ENCODE data around the gene CCDC171.

Gene CCDC171

DNA sequence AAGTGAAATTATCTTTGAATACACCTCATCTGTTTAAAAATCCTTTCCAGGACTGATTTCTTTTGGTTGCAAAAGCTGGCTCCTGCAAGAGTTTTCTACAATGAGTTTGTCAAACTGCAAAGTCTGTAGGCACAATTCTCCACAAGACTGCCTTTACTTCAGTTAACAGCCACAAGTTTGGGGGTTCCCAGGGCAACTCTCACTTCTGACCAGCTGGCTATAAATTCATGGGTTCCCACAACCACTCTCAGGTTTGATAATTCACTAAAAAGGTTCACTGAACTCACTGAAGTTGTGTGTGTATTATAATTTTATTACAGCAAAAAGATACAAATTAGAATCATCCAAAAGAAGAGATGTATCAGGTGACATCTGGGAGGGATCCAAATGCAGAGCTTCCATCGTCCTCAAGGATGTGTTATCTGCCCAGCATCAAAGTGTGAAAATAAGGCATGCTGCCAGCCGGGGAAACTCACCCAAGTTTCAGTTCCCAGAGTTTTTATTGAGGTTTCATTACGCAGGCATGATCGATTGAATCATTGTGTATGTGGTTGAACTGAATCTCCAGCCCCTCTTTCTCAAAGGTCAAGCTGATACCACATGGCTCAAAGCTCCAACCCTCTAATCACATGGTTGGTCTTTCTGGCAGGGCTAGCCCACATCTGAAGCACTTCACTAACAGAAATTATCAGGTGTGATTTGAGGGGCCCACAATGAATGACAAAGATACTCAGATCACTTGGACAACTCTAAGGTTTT is 23.1 kb upstream of the CCDC171 start:
- Histone ChIP-seq H3K9ac (ENCODE audit: low read length) (no peak overlapping the region), H3K36me3 (ENCODE audit: insufficient read depth, low read length) (no peaks in the 10 kb centered on the region), H3K79me2 (ENCODE audit: insufficient read depth, low read length) (no peaks in the 10 kb centered on the region), H4K20me1 (ENCODE audit: insufficient read depth, low read length) (no peaks in the 10 kb centered on the region), H3K27ac (ENCODE audit: low read depth, low read length, poor library complexity, severe bottlenecking) (no peak overlapping the region), H3K9me2 (ENCODE audit: low read depth, low read length) (no peaks in the 10 kb centered on the region), H3K4me2 (ENCODE audit: low read length) (no peak overlapping the region), H3K9me3 (ENCODE audit: low read length) (0 out of 2 replicates have a peak, but pooled peaks cover 2% of the 10 kb centered on the region), H3K4me1 (ENCODE audit: insufficient read depth, low read length, severe bottlenecking) (no peaks in the 10 kb centered on the region), H3F3A (ENCODE audit: insufficient read depth, low read length) (no peaks in the 10 kb centered on the region), H3K4me3 (ENCODE audit: low read depth, low read length, poor library complexity, severe bottlenecking) (no peak overlapping the region), H3K27me3 (ENCODE audit: insufficient read depth, low read length) (no peaks in the 10 kb centered on the region), H2AFZ (ENCODE audit: low read length) (no peak overlapping the region)
- TF ChIP-seq, protein P1, sequence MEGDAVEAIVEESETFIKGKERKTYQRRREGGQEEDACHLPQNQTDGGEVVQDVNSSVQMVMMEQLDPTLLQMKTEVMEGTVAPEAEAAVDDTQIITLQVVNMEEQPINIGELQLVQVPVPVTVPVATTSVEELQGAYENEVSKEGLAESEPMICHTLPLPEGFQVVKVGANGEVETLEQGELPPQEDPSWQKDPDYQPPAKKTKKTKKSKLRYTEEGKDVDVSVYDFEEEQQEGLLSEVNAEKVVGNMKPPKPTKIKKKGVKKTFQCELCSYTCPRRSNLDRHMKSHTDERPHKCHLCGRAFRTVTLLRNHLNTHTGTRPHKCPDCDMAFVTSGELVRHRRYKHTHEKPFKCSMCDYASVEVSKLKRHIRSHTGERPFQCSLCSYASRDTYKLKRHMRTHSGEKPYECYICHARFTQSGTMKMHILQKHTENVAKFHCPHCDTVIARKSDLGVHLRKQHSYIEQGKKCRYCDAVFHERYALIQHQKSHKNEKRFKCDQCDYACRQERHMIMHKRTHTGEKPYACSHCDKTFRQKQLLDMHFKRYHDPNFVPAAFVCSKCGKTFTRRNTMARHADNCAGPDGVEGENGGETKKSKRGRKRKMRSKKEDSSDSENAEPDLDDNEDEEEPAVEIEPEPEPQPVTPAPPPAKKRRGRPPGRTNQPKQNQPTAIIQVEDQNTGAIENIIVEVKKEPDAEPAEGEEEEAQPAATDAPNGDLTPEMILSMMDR (IDR thresholded peaks at IDR 0.05; ENCODE audit: low read length) = no peak
- no peak for TF ChIP-seq EZH2 (IDR thresholded peaks at IDR 0.05; ENCODE audit: borderline replicate concordance, low read length)

DNA sequence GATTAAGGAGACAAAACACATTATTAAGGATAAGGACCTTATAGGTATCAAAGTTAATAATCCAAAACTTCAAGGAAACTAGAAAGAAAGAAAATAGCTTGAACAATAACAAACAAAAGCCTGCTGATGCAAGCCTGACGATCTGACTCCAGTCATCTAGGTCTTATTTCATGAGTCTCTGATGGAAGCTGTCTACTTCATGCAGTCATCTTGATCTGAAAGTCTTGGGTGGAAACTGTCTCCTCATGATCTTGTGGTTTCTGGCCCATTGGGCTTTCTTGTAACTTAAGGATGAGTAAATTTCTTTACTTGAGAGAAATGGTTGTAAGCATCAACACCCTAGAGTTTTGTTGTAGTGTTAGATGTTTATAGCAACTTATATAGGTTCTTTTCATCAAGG is 21.5 kb upstream of the CCDC171 start:
- no peaks in the 10 kb centered on the region for H3K27me3 ChIP-seq (ENCODE audit: insufficient read depth, low read length)
- no peaks in the 10 kb centered on the region for H3F3A ChIP-seq (ENCODE audit: insufficient read depth, low read length)
- no peak for TF ChIP-seq EZH2 (IDR thresholded peaks at IDR 0.05; ENCODE audit: borderline replicate concordance, low read length)
- TF ChIP-seq, protein P1 (IDR thresholded peaks at IDR 0.05; ENCODE audit: low read length) = no peak
- H3K9ac ChIP-seq (ENCODE audit: low read length) = no peak overlapping the region
- 0 out of 2 replicates have a peak, but pooled peaks cover 2% of the 10 kb centered on the region for H3K9me3 ChIP-seq (ENCODE audit: low read length)
- no peaks in the 10 kb centered on the region for H3K36me3 ChIP-seq (ENCODE audit: insufficient read depth, low read length)
- H2AFZ ChIP-seq (ENCODE audit: low read length) = no peak overlapping the region
- H3K9me2 ChIP-seq (ENCODE audit: low read depth, low read length) = no peaks in the 10 kb centered on the region
- H3K4me2 ChIP-seq (ENCODE audit: low read length) = no peak overlapping the region
- no peaks in the 10 kb centered on the region for H4K20me1 ChIP-seq (ENCODE audit: insufficient read depth, low read length)
- H3K79me2 ChIP-seq (ENCODE audit: insufficient read depth, low read length) = no peaks in the 10 kb centered on the region
- H3K4me3 ChIP-seq (ENCODE audit: low read depth, low read length, poor library complexity, severe bottlenecking) = no peak overlapping the region
- no peaks in the 10 kb centered on the region for H3K4me1 ChIP-seq (ENCODE audit: insufficient read depth, low read length, severe bottlenecking)
- H3K27ac ChIP-seq (ENCODE audit: low read depth, low read length, poor library complexity, severe bottlenecking) = no peak overlapping the region

DNA sequence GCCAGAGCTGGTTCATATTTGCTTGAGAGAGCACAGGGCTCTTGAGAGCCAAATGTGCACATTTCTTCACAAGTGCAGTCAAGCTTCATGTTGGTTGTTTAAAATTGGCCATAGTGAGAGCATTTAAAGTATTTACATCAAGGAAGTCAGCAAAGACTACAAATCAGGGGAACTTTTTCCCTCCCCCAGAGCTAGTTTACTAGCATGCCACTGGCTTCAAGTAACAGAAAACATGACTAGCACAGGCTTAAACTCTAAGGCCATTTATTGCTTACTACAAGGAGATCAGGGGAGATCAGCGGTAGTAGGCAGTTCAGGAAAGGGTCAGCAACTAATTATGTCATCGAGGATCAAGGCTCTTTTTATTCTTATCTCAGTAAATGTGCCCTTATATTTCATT is 11.0 kb upstream of the CCDC171 start:
- Histone ChIP-seq H3K36me3 (ENCODE audit: insufficient read depth, low read length) (no peaks in the 10 kb centered on the region; the same call in 1 of the 2 replicates), H2AFZ (ENCODE audit: low read length) (no peak overlapping the region), H3K4me2 (ENCODE audit: low read length) (no peak overlapping the region), H3K4me3 (ENCODE audit: low read depth, low read length, poor library complexity, severe bottlenecking) (no peak overlapping the region), H4K20me1 (ENCODE audit: insufficient read depth, low read length) (no peaks in the 10 kb centered on the region), H3K27ac (ENCODE audit: low read depth, low read length, poor library complexity, severe bottlenecking) (no peak overlapping the region), H3K4me1 (ENCODE audit: insufficient read depth, low read length, severe bottlenecking) (no peaks in the 10 kb centered on the region), H3K79me2 (ENCODE audit: insufficient read depth, low read length) (no peaks in the 10 kb centered on the region), H3K9ac (ENCODE audit: low read length) (no peak overlapping the region), H3K9me3 (ENCODE audit: low read length) (no peaks in the 10 kb centered on the region), H3K9me2 (ENCODE audit: low read depth, low read length) (no peaks in the 10 kb centered on the region), H3F3A (ENCODE audit: insufficient read depth, low read length) (no peaks in the 10 kb centered on the region), H3K27me3 (ENCODE audit: insufficient read depth, low read length) (no peaks in the 10 kb centered on the region)
- TF ChIP-seq, protein P1 (IDR thresholded peaks at IDR 0.05; ENCODE audit: low read length) = no peak
- TF ChIP-seq EZH2 (IDR thresholded peaks at IDR 0.05; ENCODE audit: borderline replicate concordance, low read length) = no peak

Data from OCI-LY1 (cell line).